CD14-positive monocyte (primary cell): ENCODE measurements around the gene LAMA3. TPM values are rescaled to one million over a fixed set of nuclear protein-coding genes. Genes with fewer than 3 reads are reported as not detected.

Experiments
- DNase-seq, 3 donors: peaks; one replicate each; pipeline ENCODE4 v3.0.0-alpha.2; 2011 to 2022
- H2AFZ ChIP-seq: 2 replicates; pipeline ENCODE4 v1.6.0; 2012; ENCODE audit warnings: mild to moderate bottlenecking, low read depth, low read length, inconsistent platforms; ENCODE audit not compliant: insufficient read depth, poor library complexity, severe bottlenecking
- H3K27ac ChIP-seq, 2 donors: 1 replicate in 1 of 2; 2 replicates in 1 of 2; pipeline ENCODE4 v1.5.1; 2012 to 2013; ENCODE audit warnings: low read length in 2 of 2, control low read depth in 1 of 2, inconsistent platforms in 1 of 2, low read depth in 1 of 2, mild to moderate bottlenecking in 1 of 2
- H3K27me3 ChIP-seq, 2 donors: one replicate each; pipeline versions ENCODE4 v1.6.0 to v1.6.1; 2011 to 2013; ENCODE audit warnings: low read length in 2 of 2; ENCODE audit not compliant: control insufficient read depth in 2 of 2, insufficient read depth in 2 of 2
- H3K36me3 ChIP-seq, 2 donors: replicated peaks in 1 of 2; 1 replicate in 1 of 2; 2 replicates in 1 of 2; pipeline versions ENCODE4 v1.5.1 to v1.6.1; 2012 to 2013; ENCODE audit warnings: low read length in 2 of 2, control low read depth in 1 of 2, inconsistent platforms in 1 of 2, mild to moderate bottlenecking in 1 of 2; ENCODE audit not compliant: insufficient read depth in 2 of 2, control insufficient read depth in 1 of 2
- H3K4me1 ChIP-seq, 2 donors: 1 replicate in 1 of 2; 2 replicates in 1 of 2; pipeline versions ENCODE4 v1.5.1 to v1.6.1; 2012 to 2013; ENCODE audit warnings: low read length in 2 of 2, control low read depth in 1 of 2, inconsistent platforms in 1 of 2, mild to moderate bottlenecking in 1 of 2, moderate library complexity in 1 of 2; ENCODE audit not compliant: insufficient read depth in 2 of 2, control insufficient read depth in 1 of 2
- H3K4me2 ChIP-seq: replicated peaks from 2 replicates; pipeline ENCODE3; 2012; ENCODE audit warnings: low read length, moderate library complexity, mild to moderate bottlenecking; ENCODE audit not compliant: poor library complexity, severe bottlenecking; ENCODE audit errors: extremely low read depth
- H3K4me3 ChIP-seq, 3 experiments: fragments of 200-600 bp in 1 of 3; sonication (generic) in 1 of 3; replicated peaks in 1 of 3; 1 replicate in 2 of 3; 2 replicates in 1 of 3; pipeline ENCODE4 v1.5.1; 2011 to 2013; ENCODE audit warnings: low read length in 3 of 3, mild to moderate bottlenecking in 3 of 3, control low read depth in 2 of 3, low read depth in 2 of 3, inconsistent platforms in 1 of 3, moderate library complexity in 1 of 3
- H3K79me2 ChIP-seq: 2 replicates; pipeline ENCODE4 v1.6.0; 2012; ENCODE audit warnings: mild to moderate bottlenecking, control low read depth, inconsistent platforms, low read length, moderate library complexity; ENCODE audit not compliant: insufficient read depth
- H3K9ac ChIP-seq: 2 replicates; pipeline ENCODE4 v1.6.0; 2017; ENCODE audit warnings: low read length, mild to moderate bottlenecking; ENCODE audit not compliant: insufficient read depth, poor library complexity, severe bottlenecking
- H3K9me3 ChIP-seq, 2 donors: replicated peaks in 1 of 2; 1 replicate in 1 of 2; 2 replicates in 1 of 2; pipeline versions ENCODE4 v1.5.1 to v1.6.1; 2012 to 2013; ENCODE audit warnings: low read length in 2 of 2, control low read depth in 1 of 2; ENCODE audit not compliant: control insufficient read depth in 1 of 2, insufficient read depth in 1 of 2
- H4K20me1 ChIP-seq: 2 replicates; pipeline ENCODE4 v1.6.0; 2012; ENCODE audit warnings: mild to moderate bottlenecking, low read length, control low read depth, moderate library complexity; ENCODE audit not compliant: insufficient read depth
- H3K27ac Mint-ChIP-seq, 7 donors: one replicate each; pipeline ENCODE4 v1.8.0; 2020; ENCODE audit warnings: mild to moderate bottlenecking in 7 of 7, mixed read lengths in 7 of 7, moderate library complexity in 6 of 7, inconsistent platforms in 2 of 7
- H3K27me3 Mint-ChIP-seq, 3 donors: one replicate each; pipeline ENCODE4 v1.8.0; 2021 to 2022; ENCODE audit warnings: low read depth in 3 of 3, mild to moderate bottlenecking in 3 of 3, mixed read lengths in 3 of 3, moderate library complexity in 3 of 3, inconsistent platforms in 1 of 3
- H3K36me3 Mint-ChIP-seq, 2 donors: one replicate each; pipeline ENCODE4 v1.8.0; 2020; ENCODE audit warnings: mixed read lengths in 2 of 2, inconsistent platforms in 1 of 2, mild to moderate bottlenecking in 1 of 2
- H3K4me1 Mint-ChIP-seq: one replicate; pipeline ENCODE4 v1.8.0; 2020; ENCODE audit warnings: mild to moderate bottlenecking, mixed read lengths
- H3K4me3 Mint-ChIP-seq, 2 donors: one replicate each; pipeline ENCODE4 v1.8.0; 2020; ENCODE audit warnings: mild to moderate bottlenecking in 2 of 2, mixed read lengths in 2 of 2, moderate library complexity in 1 of 2
- H3K9me3 Mint-ChIP-seq, 7 donors: one replicate each; pipeline ENCODE4 v1.8.0; 2020 to 2022; ENCODE audit warnings: mixed read lengths in 7 of 7, mild to moderate bottlenecking in 6 of 7, moderate library complexity in 6 of 7, inconsistent platforms in 2 of 7
- CTCF ChIP-seq: fragments of 200-600 bp; IDR thresholded peaks from one replicate; pipeline ENCODE4 v1.8.0; 2022; ENCODE audit warnings: antibody characterized with exemption, mild to moderate bottlenecking
- WGBS: methylation state at CpG from one replicate; pipeline ENCODE4 v1.1.5; 2013; ENCODE audit warnings: missing lambda C conversion rate; ENCODE audit not compliant: insufficient coverage; 5-methylcytosine and 5-hydroxymethylcytosine counted together
- intact Hi-C, 2 donors: fragments of 100-400 bp; cut with micrococcal nuclease; formaldehyde crosslinking; loops; one replicate each; pipeline versions ENCODE4 v1.15.0 to v1.15.1; 2023
- polyA plus RNA-seq, 3 donors: library from polyadenylated mRNA; depleted of rRNA in 1 of 3; unstranded in 2 of 3; stranded (reverse) in 1 of 3; fragments of 300-500 nt in 2 of 3; fragments of >200 nt in 1 of 3; fragmentation: Illumina TruSeq in 2 of 3; gene quantifications; 1 replicate in 2 of 3; 2 replicates in 1 of 3; pipeline ENCODE4 v1.2.3, GENCODE V29; 2012 to 2021

Gene LAMA3
- polyA plus RNA-seq, 3 donors: not detected

DNA sequence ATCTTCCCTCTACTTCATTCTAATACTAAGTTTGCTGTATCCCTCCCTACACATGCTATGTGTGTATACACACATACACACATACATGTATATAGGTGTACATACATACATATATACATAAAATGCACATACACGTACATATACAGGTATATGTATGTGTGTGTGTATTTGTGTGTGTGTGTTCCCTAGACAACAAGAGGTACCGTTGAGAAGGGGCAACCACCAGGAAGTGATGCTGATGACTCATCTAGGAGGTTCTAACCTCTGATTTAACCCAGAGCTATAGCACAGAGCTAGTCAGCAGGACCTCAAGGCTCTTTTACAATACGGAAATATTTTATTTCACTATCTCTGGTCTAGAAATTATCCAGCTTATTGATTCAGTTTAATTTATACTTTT, 139.2 kb downstream of the LAMA3 start:
- peak overlapping the region in 2 of 7 donors; percentile 16 to 42 for H3K27ac Mint-ChIP-seq
- no peaks in the 10 kb centered on the region for H4K20me1 ChIP-seq
- no peak overlapping the region for H3K4me3 Mint-ChIP-seq
- H3K4me1 ChIP-seq: no peaks in the 10 kb centered on the region
- no peak overlapping the region for H3K9ac ChIP-seq
- no peak overlapping the region for H2AFZ ChIP-seq
- TF ChIP-seq CTCF: no peak
- intact Hi-C loops: no loop called here
- H3K79me2 ChIP-seq: no peaks in the 10 kb centered on the region
- no peaks in the 10 kb centered on the region for H3K9me3 Mint-ChIP-seq
- no peaks in the 10 kb centered on the region for H3K36me3 Mint-ChIP-seq
- WGBS: no CpG with 5 or more reads among the region's 3 CpGs
- H3K9me3 ChIP-seq: no peaks in the 10 kb centered on the region
- H3K27me3 Mint-ChIP-seq: peaks cover 0 to 3% (median 2%) of the 10 kb centered on the region in 3 donors
- H3K27ac ChIP-seq: no peak overlapping the region
- H3K4me1 Mint-ChIP-seq: peaks cover 5% of the 10 kb centered on the region
- H3K27me3 ChIP-seq: peaks cover 3 to 4% of the 10 kb centered on the region in 2 donors
- H3K36me3 ChIP-seq: no peaks in the 10 kb centered on the region
- peak; percentile 46 to 84 (median 68) for DNase-seq
- no peak overlapping the region for H3K4me3 ChIP-seq
- no peak overlapping the region for H3K4me2 ChIP-seq

- no peak for DNase-seq
- TF ChIP-seq CTCF: no peak
- no peaks in the 10 kb centered on the region for H3K36me3 Mint-ChIP-seq
- H3K9me3 Mint-ChIP-seq: no peaks in the 10 kb centered on the region
- Histone ChIP-seq H4K20me1 (no peaks in the 10 kb centered on the region), H3K4me3 (no peak overlapping the region), H3K27ac (no peak overlapping the region), H3K9me3 (no peaks in the 10 kb centered on the region), H3K4me2 (no peak overlapping the region), H2AFZ (no peak overlapping the region), H3K79me2 (no peaks in the 10 kb centered on the region), H3K4me1 (no peaks in the 10 kb centered on the region), H3K36me3 (no peaks in the 10 kb centered on the region), H3K27me3 (no peaks in the 10 kb centered on the region), H3K9ac (no peak overlapping the region)
- no CpG with 5 or more reads among the region's 3 CpGs for WGBS
- no peak overlapping the region for H3K4me3 Mint-ChIP-seq
- intact Hi-C loops: no loop called here
- no peak overlapping the region for H3K27ac Mint-ChIP-seq
- H3K27me3 Mint-ChIP-seq: no peaks in the 10 kb centered on the region
- peaks cover 11% of the 10 kb centered on the region for H3K4me1 Mint-ChIP-seq
Observed at GRCh38 chr18:23832911-23833310, 143.7 kb downstream of the LAMA3 start.
